Small intestine (tissue), 7 donors: Measurements from ENCODE around the gene TUSC2. TPM values are rescaled to one million over a fixed set of nuclear protein-coding genes. Genes with fewer than 3 reads are reported as not detected.

Experiments used
- DNase-seq, 2 donors: peaks; one replicate each; pipeline versions ENCODE4 v3.0.0 to v3.0.0-alpha.2; 2013
- FAIRE-seq: peaks from 2 replicates; lab custom pipeline; 2012; peaks lifted over from hg19 to GRCh38; lab: Jason Lieb, UNC
- H3K27ac ChIP-seq, 3 donors: one replicate each; pipeline ENCODE4 v1.5.1; 2013; ENCODE audit warnings: low read length in 2 of 3, mild to moderate bottlenecking in 2 of 3, control low read depth in 1 of 3, inconsistent platforms in 1 of 3, low read depth in 1 of 3, moderate library complexity in 1 of 3
- H3K27me3 ChIP-seq, 3 donors: one replicate each; pipeline ENCODE4 v1.6.1; 2013; ENCODE audit warnings: low read length in 3 of 3, inconsistent platforms in 1 of 3; ENCODE audit not compliant: control insufficient read depth in 3 of 3, insufficient read depth in 3 of 3
- H3K36me3 ChIP-seq, 3 donors: one replicate each; pipeline ENCODE4 v1.6.1; 2013; ENCODE audit warnings: low read length in 3 of 3, inconsistent platforms in 1 of 3, low read depth in 1 of 3, mild to moderate bottlenecking in 1 of 3, moderate library complexity in 1 of 3; ENCODE audit not compliant: control insufficient read depth in 3 of 3, insufficient read depth in 2 of 3
- H3K4me1 ChIP-seq, 3 donors: one replicate each; pipeline ENCODE4 v1.6.1; 2013; ENCODE audit warnings: low read length in 2 of 3, inconsistent platforms in 1 of 3, low read depth in 1 of 3, mild to moderate bottlenecking in 1 of 3, moderate library complexity in 1 of 3; ENCODE audit not compliant: control insufficient read depth in 3 of 3, insufficient read depth in 2 of 3
- H3K4me3 ChIP-seq, 3 donors: one replicate each; pipeline ENCODE4 v1.5.1; 2013; ENCODE audit warnings: low read length in 3 of 3, control low read depth in 1 of 3, inconsistent platforms in 1 of 3, low read depth in 1 of 3, mild to moderate bottlenecking in 1 of 3, moderate library complexity in 1 of 3
- H3K9me3 ChIP-seq, 2 donors: one replicate each; pipeline ENCODE4 v1.6.1; 2013; ENCODE audit warnings: low read depth in 1 of 2, low read length in 1 of 2; ENCODE audit not compliant: control insufficient read depth in 2 of 2, insufficient read depth in 1 of 2
- WGBS, 3 donors: extraction: QIAGEN DNeasy Blood & Tissue Kit; methylation state at CpG; one replicate each; pipeline ENCODE4 v1.1.7; 2013; 5-methylcytosine and 5-hydroxymethylcytosine counted together
- polyA plus RNA-seq, 4 donors: library from polyadenylated mRNA; stranded (reverse) in 3 of 4; unstranded in 1 of 4; fragments of 200-250 nt in 3 of 4; fragments of 120-200 nt in 1 of 4; gene quantifications; one replicate each; pipeline versions ENCODE4 v1.2.1 to v1.2.3, GENCODE V29; 2013
- donor health status: healthy with polysubstance abuse.
- donor health status: control.
- donor health status: control.
- donor health status: Bipolar disorder and iron deficiency.
- donor health status: healthy.

Gene TUSC2
- polyA plus RNA-seq, 4 donors = 26.8 to 46.2 (median 30.6) TPM

GRCh38 chr3:50351323-50351697, 23.3 kb upstream of the TUSC2 start:
- Histone ChIP-seq H3K36me3 (peaks cover 9 to 69% (median 12%) of the 10 kb centered on the region in 3 donors), H3K27me3 (no peaks in the 10 kb centered on the region), H3K9me3 (no peaks in the 10 kb centered on the region), H3K4me3 (peak overlapping the region; percentile 24 to 92 (median 55)), H3K27ac (peak overlapping the region in 1 of 3 donors; percentile 97), H3K4me1 (peaks cover 9 to 32% (median 10%) of the 10 kb centered on the region in 3 donors)
- DNase-seq (no peak), FAIRE-seq (no peak)
- 45 to 52% (median 49%) methylated on average over 11 of the region's 11 CpGs for WGBS, 3 donors

GRCh38 chr3:50350527-50351322, 22.7 kb upstream of the TUSC2 start, which contains the start of the genes CYB561D2 and NPRL2:
Gene CYB561D2 (plus strand): TSS chr3:50350862. CDS start chr3:50351434, 572 bp downstream.
Gene NPRL2 (minus strand): TSS chr3:50350775. CDS start chr3:50350652, 123 bp downstream.
- peak within 1 kb of the TSS; percentile 79 to 97 (median 92) for H3K27ac ChIP-seq
- H3K9me3 ChIP-seq = no peaks in the 10 kb centered on the region
- H3K27me3 ChIP-seq = no peaks in the 10 kb centered on the region
- peak within 1 kb of the TSS; percentile 34 to 92 (median 55) for H3K4me3 ChIP-seq
- peaks cover 9 to 63% (median 12%) of the 10 kb centered on the region in 3 donors for H3K36me3 ChIP-seq
- H3K4me1 ChIP-seq = peaks cover 5 to 28% (median 10%) of the 10 kb centered on the region in 3 donors
- WGBS, 3 donors = 0% methylated on average over 61 to 64 of the region's 64 CpGs
- FAIRE-seq (no peak), DNase-seq (peak; percentile 97 to 99)

GRCh38 chr3:50350213-50350526, 22.1 kb upstream of the TUSC2 start:
- DNase-seq = no peak
- 14 to 28% (median 20%) methylated on average over 7 of the region's 7 CpGs for WGBS, 3 donors
- H3K9me3 ChIP-seq = no peaks in the 10 kb centered on the region
- FAIRE-seq = no peak
- no peaks in the 10 kb centered on the region for H3K27me3 ChIP-seq
- peak overlapping the region; percentile 79 to 97 (median 92) for H3K27ac ChIP-seq
- peaks cover 9 to 58% (median 11%) of the 10 kb centered on the region in 3 donors for H3K36me3 ChIP-seq
- peak overlapping the region in 2 of 3 donors; percentile 55 to 92 for H3K4me3 ChIP-seq
- peaks cover 2 to 28% (median 10%) of the 10 kb centered on the region in 3 donors for H3K4me1 ChIP-seq

GRCh38 chr3:50347187-50347813, 19.3 kb upstream of the TUSC2 start:
- peaks cover 2 to 29% (median 10%) of the 10 kb centered on the region in 3 donors for H3K4me1 ChIP-seq
- no peaks in the 10 kb centered on the region for H3K27me3 ChIP-seq
- FAIRE-seq = no peak
- H3K36me3 ChIP-seq = peaks cover 0 to 40% (median 2%) of the 10 kb centered on the region in 3 donors
- 26 to 27% (median 27%) methylated on average over 14 of the region's 14 CpGs for WGBS, 3 donors
- H3K27ac ChIP-seq = no peak overlapping the region
- peak; percentile 73 to 83 for DNase-seq
- H3K4me3 ChIP-seq = no peak overlapping the region
- no peaks in the 10 kb centered on the region for H3K9me3 ChIP-seq

GRCh38 chr3:50345586-50346234, 17.7 kb upstream of the TUSC2 start, which contains the start of gene ZMYND10:
Gene ZMYND10 (minus strand): TSS chr3:50345732. CDS start chr3:50345579, 153 bp downstream.
- DNase-seq (peak; percentile 40 to 57), FAIRE-seq (no peak)
- WGBS, 3 donors = 7 to 11% (median 9%) methylated on average over 43 to 45 of the region's 45 CpGs
- H3K36me3 ChIP-seq = peaks cover 0 to 31% (median 2%) of the 10 kb centered on the region in 3 donors
- H3K4me3 ChIP-seq = peak within 1 kb of the TSS in 1 of 3 donors; percentile 22
- H3K4me1 ChIP-seq = peaks cover 2 to 27% (median 10%) of the 10 kb centered on the region in 3 donors
- no peaks in the 10 kb centered on the region for H3K9me3 ChIP-seq
- peaks cover 0 to 13% (median 0%) of the 10 kb centered on the region in 3 donors for H3K27me3 ChIP-seq
- H3K27ac ChIP-seq = no peak within 1 kb of the TSS

- peaks cover 0 to 31% (median 2%) of the 10 kb centered on the region in 3 donors for H3K36me3 ChIP-seq
- H3K9me3 ChIP-seq = no peaks in the 10 kb centered on the region
- peaks cover 0 to 19% (median 0%) of the 10 kb centered on the region in 3 donors for H3K27me3 ChIP-seq
- H3K4me3 ChIP-seq = peak overlapping the region in 1 of 3 donors; percentile 22
- H3K27ac ChIP-seq = no peak overlapping the region
- DNase-seq (no peak), FAIRE-seq (no peak)
- peaks cover 2 to 23% (median 9%) of the 10 kb centered on the region in 3 donors for H3K4me1 ChIP-seq
- whole genome bisulfite sequencing, 3 donors = 68 to 77% (median 71%) methylated on average over 7 to 8 of the region's 8 CpGs
Measured at GRCh38 chr3:50345008-50345407, 17.0 kb upstream of the TUSC2 start.

GRCh38 chr3:50342813-50343633, 15.0 kb upstream of the TUSC2 start:
- H3K4me1 ChIP-seq = peaks cover 0 to 20% (median 0%) of the 10 kb centered on the region in 3 donors
- H3K36me3 ChIP-seq = peaks cover 0 to 15% (median 2%) of the 10 kb centered on the region in 3 donors

More at GRCh38 chr3:50342813-50343633, 15.0 kb upstream of the TUSC2 start:
- Histone ChIP-seq H3K4me3 (no peak overlapping the region), H3K27ac (no peak overlapping the region), H3K27me3 (peaks cover 0 to 26% (median 0%) of the 10 kb centered on the region in 3 donors), H3K9me3 (no peaks in the 10 kb centered on the region)
- DNase-seq (no peak), FAIRE-seq (no peak)
- WGBS, 3 donors = 85 to 90% (median 90%) methylated on average over 12 to 13 of the region's 13 CpGs
